NCI-H1436 (cell line): Measurements from ENCODE around the gene GPRIN1.
"Not testable (repeated sequence)": the region's sequence is repeated elsewhere in the genome, so short reads cannot be mapped to it uniquely, and the experiment has no call there.

ENCODE experiments used
- DNase-seq: peaks from one replicate; lab custom pipeline; 2025; lab: John Stamatoyannopoulos, UW

The GPRIN1 gene

GRCh38 chr5:176574297-176574591 is 35.7 kb downstream of the GPRIN1 start:
- DNase-seq = no peak

DNA sequence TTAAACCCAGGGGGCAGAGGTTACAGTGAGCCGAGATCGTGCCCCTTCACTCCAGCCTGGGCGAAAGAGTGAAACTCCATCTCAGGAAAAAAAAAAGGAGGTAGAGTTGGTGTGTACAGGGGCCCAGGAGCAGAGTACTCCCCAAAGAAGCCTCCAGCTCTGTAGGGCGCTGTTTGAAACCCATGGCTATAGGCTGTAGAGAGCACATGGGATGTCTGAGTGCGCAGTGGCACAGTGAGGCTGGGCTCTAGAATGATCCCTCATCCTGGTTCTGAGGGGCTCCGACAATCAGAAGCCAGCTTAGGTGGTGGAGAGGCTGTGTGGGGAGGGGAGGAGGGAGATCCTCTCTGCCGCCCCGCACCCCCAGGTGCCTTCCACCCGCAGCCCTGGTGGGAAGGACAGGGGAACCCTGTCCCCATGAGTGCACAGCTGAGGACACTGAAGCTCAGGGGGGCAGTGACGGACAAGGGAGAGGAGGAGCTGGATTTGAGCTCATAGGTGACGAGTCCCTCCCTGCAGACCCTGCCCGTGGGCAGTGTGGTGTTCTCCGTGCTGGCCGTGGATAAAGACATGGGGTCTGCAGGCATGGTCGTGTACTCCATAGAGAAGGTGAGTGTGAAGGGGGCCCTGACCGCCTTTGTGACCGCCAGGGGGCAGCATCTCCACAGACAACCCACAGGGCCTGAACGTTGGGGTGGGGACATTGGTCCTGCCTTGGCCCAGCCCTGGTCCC is 36.2 kb downstream of the GPRIN1 start:
- DNase-seq = no peak

GRCh38 chr5:176570044-176570443 is 39.9 kb downstream of the GPRIN1 start:
- no peak for DNase-seq

GRCh38 chr5:176568657-176569056 is 41.3 kb downstream of the GPRIN1 start:
- no peak for DNase-seq

- no peak for DNase-seq
Observed at GRCh38 chr5:176565760-176566288, 44.1 kb downstream of the GPRIN1 start.

DNA sequence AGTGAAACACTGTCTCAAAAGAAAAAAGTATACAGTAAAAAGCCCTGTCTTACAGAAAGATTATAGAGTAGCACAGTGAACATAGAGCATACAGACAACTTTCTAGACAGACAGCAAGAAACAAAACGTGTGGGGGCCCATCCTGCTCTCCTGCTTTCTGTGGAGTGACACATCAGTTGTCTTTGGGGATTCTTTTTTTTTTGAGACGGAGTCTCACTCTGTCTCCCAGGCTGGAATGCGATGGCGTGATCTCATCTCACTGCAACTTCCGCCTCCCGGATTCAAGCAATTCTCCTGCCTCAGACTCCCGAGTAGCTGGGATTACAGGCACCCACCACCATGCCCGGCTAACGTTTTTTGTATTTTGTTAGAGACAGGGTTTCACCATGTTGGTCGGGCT is 46.0 kb downstream of the GPRIN1 start:
- no peak for DNase-seq

- DNase-seq = no peak
Observed at GRCh38 chr5:176562189-176562588, 47.8 kb downstream of the GPRIN1 start.

DNA sequence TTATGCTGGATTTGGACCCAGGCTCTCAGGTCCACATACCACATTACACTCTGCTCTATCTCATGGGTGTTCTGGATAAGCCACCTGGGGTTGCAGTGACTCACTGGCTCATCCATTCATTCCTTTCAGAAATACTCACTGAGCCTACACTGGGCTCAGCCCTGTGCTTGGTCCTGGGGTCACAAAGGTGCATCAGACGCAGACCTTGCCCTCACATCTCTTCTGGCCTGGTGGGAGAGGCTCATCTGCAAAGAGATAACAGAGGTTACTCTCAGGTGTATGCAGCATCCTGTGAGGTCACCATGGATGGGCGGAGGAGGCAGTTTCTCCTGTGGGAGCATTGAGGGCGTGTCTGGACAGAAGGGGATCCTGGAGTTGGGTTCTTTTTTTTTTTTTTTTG is 48.7 kb downstream of the GPRIN1 start:
- DNase-seq = no peak

- no peak for DNase-seq
Observed at GRCh38 chr5:176560364-176560763, 49.6 kb downstream of the GPRIN1 start.

GRCh38 chr5:176559683-176560082 is 50.3 kb downstream of the GPRIN1 start:
- DNase-seq = no peak

DNA sequence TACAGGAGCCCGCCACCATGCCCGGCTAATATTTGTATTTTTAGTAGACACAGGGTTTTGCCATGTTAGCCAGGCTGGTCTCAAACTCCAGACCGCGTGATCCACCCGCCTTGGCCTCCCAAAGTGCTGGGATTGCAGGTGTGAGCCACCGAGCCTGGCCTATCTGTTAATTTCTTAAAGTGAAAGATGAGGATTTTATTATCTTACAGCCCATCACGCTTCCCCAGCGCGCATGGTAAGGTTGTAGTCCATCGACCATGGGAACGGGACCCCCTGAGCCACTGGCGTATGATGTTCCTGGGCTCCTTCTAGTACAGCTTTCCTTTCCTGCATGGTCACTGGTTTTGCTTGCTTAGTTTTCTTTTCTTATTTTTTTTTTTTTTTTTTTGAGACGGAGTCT is 52.1 kb downstream of the GPRIN1 start:
- no peak for DNase-seq

GRCh38 chr5:176553260-176554085 is 56.5 kb downstream of the GPRIN1 start:
- DNase-seq = no peak

- no peak for DNase-seq
Observed at GRCh38 chr5:176552332-176552869, 57.6 kb downstream of the GPRIN1 start.

DNA sequence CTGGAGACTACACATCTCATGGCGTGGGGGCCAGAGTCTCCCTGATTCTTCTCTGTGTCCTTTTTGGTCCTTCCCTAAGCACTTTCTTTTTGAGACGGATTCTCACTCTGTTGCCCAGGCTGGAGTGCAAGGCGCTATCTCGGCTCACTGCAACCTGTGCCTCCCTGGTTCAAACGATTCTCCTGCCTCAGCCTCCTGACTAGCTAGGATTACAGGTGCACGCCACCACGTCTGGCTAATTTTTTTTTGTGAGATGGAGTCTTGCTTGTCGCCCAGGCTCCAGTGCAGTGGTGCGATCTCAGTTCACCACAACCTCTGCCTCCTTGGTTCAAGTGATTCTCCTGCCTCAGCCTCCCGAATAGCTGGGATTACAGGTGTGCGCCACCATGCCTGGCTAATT is 59.0 kb downstream of the GPRIN1 start:
- not testable (repeated sequence) for DNase-seq

- DNase-seq = no peak
Observed at GRCh38 chr5:176550275-176550831, 59.6 kb downstream of the GPRIN1 start.

GRCh38 chr5:176549871-176550270 is 60.1 kb downstream of the GPRIN1 start:
- DNase-seq = no peak

DNA sequence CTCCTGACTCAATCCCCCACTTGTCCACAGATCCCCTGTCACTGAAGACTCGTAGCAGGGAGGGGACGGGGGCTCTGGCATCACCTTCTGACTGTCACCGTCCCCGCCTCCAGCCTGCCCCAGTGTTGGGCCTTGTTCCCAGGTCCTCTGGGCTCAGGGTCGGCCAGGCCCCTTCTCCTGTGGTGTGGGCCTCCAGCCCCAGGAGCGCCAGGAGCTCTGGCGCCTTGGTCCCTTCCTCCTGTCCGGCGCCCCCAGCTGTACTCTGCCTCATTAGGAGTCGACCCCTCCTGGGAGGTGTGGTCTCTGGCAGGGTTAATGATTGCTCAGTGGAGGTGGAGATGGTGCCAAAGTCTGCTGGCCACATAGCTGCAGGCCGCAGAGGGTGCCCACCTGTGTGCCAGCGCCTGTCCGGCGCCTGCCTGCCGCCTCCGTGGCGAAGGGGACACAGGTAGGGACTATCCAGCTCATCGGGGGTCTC is 61.0 kb downstream of the GPRIN1 start, which contains the start of gene CDHR2:
TSS of gene CDHR2 (plus strand) at position 376 of the 478 bp plus-strand sequence. CDS start 16,011 bp downstream, outside the sequence.
- DNase-seq = no peak

- DNase-seq = no peak
Observed at GRCh38 chr5:176547802-176548201, 62.2 kb downstream of the GPRIN1 start.
